Psoas muscle (tissue), 8 donors: ENCODE data around the gene IQSEC3. TPM values are rescaled to one million over a fixed set of nuclear protein-coding genes. Genes with fewer than 3 reads are reported as not detected.
A peak's percentile ranks its signal among the peaks of the same experiment; 100 is the strongest.

Source experiments
- ATAC-seq, 4 donors: fragments of 200-7000 bp; cut with Tn5 transposase; one replicate each; pipeline ENCODE4 v1.9.1; 2020; ENCODE audit warnings: moderate library complexity in 3 of 4, mild to moderate bottlenecking in 2 of 4
- DNase-seq, 2 donors: peaks; one replicate each; pipeline ENCODE4 v3.0.0-alpha.2; 2020
- H3K27ac ChIP-seq: fragments of 200-600 bp; one replicate; pipeline ENCODE4 v1.8.0; 2022
- H3K27me3 ChIP-seq, 3 donors: fragments of 200-600 bp in 1 of 3; one replicate each; pipeline versions ENCODE4 v1.6.1 to v1.8.0; 2013 to 2022; ENCODE audit warnings: low read length in 2 of 3, mild to moderate bottlenecking in 2 of 3, moderate library complexity in 1 of 3; ENCODE audit not compliant: insufficient read depth in 3 of 3
- H3K36me3 ChIP-seq, 2 donors: fragments of 200-600 bp in 1 of 2; one replicate each; pipeline versions ENCODE4 v1.6.1 to v1.8.0; 2013 to 2022; ENCODE audit warnings: low read depth in 1 of 2, mild to moderate bottlenecking in 1 of 2, moderate library complexity in 1 of 2; ENCODE audit not compliant: insufficient read depth in 1 of 2
- H3K4me1 ChIP-seq: fragments of 200-600 bp; one replicate; pipeline ENCODE4 v1.8.0; 2022
- H3K4me3 ChIP-seq: fragments of 200-600 bp; one replicate; pipeline ENCODE4 v1.8.0; 2022; ENCODE audit warnings: mild to moderate bottlenecking
- H3K9me3 ChIP-seq: fragments of 200-600 bp; one replicate; pipeline ENCODE4 v1.8.0; 2022
- WGBS, 3 donors: extraction: QIAGEN DNeasy Blood & Tissue Kit; methylation state at CpG; one replicate each; pipeline versions ENCODE4 v1.1.6 to v1.1.7; 2013; 5-methylcytosine and 5-hydroxymethylcytosine counted together
- intact Hi-C, 2 donors: fragments of 100-400 bp; cut with DNase I; formaldehyde crosslinking; loops; one replicate each; pipeline versions ENCODE4 v1.11.0 to v1.14.2; 2022
- polyA plus RNA-seq, 3 donors: library from polyadenylated mRNA; stranded (reverse); fragments of 200-250 nt; gene quantifications; one replicate each; pipeline ENCODE4 v1.2.3, GENCODE V29; 2013
- total RNA-seq, 4 donors: library from RNA; stranded (reverse); fragmentation: NEBNext Ultra II Directional in 2 of 4; extraction: Animal tissue kit (Norgen Biotek cat#: 25700) in 2 of 4; gene quantifications; one replicate each; pipeline versions ENCODE4 v1.2.1 to v1.2.4, GENCODE V29; 2021 to 2023
- TF ChIP-seq, protein P1 (sequence below): fragments of 200-600 bp; IDR thresholded peaks from one replicate; pipeline ENCODE4 v1.8.0; 2022; ENCODE audit warnings: antibody characterized with exemption
- donor health status: healthy with polysubstance abuse.
- donor health status: DM: no; HTN: no; CAD: no; lungs with moderate emphysema.
- donor health status: Bipolar disorder and iron deficiency.
- donor health status: healthy.
- donor health status: DM: yes; HTN: yes; CAD: no.
- donor health status: DM: no; HTN: no; CAD: no.
- donor health status: DM: no; HTN: no; CAD: no.
- donor health status: DM: yes; HTN: yes; CAD: no.

The IQSEC3 gene
- total and polyA plus RNA-seq, 7 donors, result 0.23 to 1.8 (median 0.58) TPM

DNA sequence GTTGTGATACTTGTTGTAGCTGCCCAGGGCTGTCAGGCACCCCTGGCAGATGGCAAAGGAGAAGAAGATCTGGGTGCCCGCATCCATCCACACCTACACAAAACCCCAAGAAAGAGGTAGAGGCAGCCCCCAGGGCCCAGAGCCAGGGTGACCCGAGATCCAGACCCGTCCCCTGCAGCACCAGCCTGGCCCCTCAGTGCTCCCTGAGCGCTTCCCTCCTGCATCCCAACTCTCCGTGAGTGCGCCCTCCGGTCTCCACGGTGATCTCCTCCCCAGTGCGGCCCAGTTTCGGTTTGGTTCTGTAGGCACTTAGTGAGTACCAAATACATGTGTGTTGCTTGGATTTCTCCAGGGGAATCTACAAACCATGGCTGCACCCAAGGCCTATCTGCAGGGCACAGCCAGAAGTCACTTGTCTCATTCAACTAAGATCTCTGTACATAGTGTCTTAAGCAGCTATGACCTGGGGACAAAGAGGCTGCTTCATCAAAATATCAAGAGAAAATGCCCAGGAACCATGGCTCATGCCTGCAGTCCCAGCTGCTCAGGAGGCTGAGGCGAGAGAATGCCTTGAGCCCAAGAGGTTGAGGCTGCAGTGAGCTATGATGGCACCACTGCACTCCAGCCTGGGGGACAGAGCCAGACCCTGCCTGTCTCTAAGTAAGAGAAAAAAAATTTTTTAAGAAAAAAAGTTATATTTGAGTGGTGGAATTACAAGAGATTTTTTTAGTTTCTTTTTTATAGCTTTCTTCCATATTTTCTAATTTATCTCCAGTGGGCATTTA is 131.5 kb downstream of the IQSEC3 start:
- Histone ChIP-seq H3K36me3 (no peaks in the 10 kb centered on the region), H3K9me3 (no peaks in the 10 kb centered on the region), H3K4me3 (no peak overlapping the region), H3K27ac (no peak overlapping the region), H3K27me3 (no peaks in the 10 kb centered on the region), H3K4me1 (peaks cover 9% of the 10 kb centered on the region)
- DNase-seq (peak in 1 of 2 donors; percentile 39), ATAC-seq (no peak)
- TF ChIP-seq, protein P1, sequence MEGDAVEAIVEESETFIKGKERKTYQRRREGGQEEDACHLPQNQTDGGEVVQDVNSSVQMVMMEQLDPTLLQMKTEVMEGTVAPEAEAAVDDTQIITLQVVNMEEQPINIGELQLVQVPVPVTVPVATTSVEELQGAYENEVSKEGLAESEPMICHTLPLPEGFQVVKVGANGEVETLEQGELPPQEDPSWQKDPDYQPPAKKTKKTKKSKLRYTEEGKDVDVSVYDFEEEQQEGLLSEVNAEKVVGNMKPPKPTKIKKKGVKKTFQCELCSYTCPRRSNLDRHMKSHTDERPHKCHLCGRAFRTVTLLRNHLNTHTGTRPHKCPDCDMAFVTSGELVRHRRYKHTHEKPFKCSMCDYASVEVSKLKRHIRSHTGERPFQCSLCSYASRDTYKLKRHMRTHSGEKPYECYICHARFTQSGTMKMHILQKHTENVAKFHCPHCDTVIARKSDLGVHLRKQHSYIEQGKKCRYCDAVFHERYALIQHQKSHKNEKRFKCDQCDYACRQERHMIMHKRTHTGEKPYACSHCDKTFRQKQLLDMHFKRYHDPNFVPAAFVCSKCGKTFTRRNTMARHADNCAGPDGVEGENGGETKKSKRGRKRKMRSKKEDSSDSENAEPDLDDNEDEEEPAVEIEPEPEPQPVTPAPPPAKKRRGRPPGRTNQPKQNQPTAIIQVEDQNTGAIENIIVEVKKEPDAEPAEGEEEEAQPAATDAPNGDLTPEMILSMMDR, result no peak
- WGBS, 3 donors, result 93 to 94% (median 93%) methylated on average over 8 to 11 of the region's 11 CpGs
- intact Hi-C loops, result no loop called here

DNA sequence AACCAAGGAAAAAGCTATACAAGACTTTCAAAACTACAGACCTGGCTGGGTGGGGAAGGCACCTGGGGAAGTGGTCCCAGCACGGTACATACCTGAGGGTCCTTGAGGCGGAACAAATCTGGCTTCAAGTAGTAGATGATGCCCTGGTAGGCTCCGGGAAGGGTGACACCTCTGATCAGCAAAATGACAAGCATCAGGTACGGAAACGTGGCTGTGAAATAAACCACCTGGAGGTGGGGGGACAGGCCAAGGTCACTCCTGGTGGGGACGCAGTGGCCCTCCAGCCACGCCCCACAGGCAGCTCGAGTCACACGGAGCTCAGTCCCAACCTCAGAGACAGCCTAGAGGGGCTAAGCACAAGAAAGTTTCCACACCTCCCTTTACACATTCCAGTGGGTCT is 132.1 kb downstream of the IQSEC3 start:
- TF ChIP-seq, protein P1, result no peak
- Histone ChIP-seq H3K4me1 (peaks cover 12% of the 10 kb centered on the region), H3K4me3 (no peak overlapping the region), H3K27ac (no peak overlapping the region), H3K27me3 (no peaks in the 10 kb centered on the region), H3K36me3 (no peaks in the 10 kb centered on the region), H3K9me3 (no peaks in the 10 kb centered on the region)
- intact Hi-C loops, result no loop called here
- ATAC-seq (no peak), DNase-seq (peak in 1 of 2 donors; percentile 26)
- 65 to 70% (median 67%) methylated on average over 9 of the region's 9 CpGs for WGBS, 3 donors

- Histone ChIP-seq H3K4me3 (no peak overlapping the region), H3K27ac (peak overlapping the region; percentile 81), H3K36me3 (no peaks in the 10 kb centered on the region), H3K27me3 (peaks cover 0 to 2% (median 0%) of the 10 kb centered on the region in 3 donors), H3K9me3 (no peaks in the 10 kb centered on the region), H3K4me1 (peaks cover 17% of the 10 kb centered on the region)
- no peak for DNase-seq
- WGBS, 3 donors, result 77 to 82% (median 82%) methylated on average over 8 of the region's 8 CpGs
- no peak for ATAC-seq
- intact Hi-C loops, result no loop called here
- TF ChIP-seq, protein P1, result no peak
Measured at GRCh38 chr12:201361-201760, 134.8 kb downstream of the IQSEC3 start.

- Histone ChIP-seq H3K27ac (peak overlapping the region; percentile 81), H3K36me3 (no peaks in the 10 kb centered on the region), H3K4me1 (peaks cover 17% of the 10 kb centered on the region), H3K27me3 (peaks cover 0 to 2% (median 0%) of the 10 kb centered on the region in 3 donors), H3K9me3 (no peaks in the 10 kb centered on the region), H3K4me3 (peak overlapping the region; percentile 11)
- DNase-seq (peak in 1 of 2 donors; percentile 69), ATAC-seq (peak; percentile 79 to 94 (median 91))
- TF ChIP-seq, protein P1, result no peak
- WGBS, 3 donors, result 18 to 26% (median 23%) methylated on average over 15 of the region's 15 CpGs
- intact Hi-C loops, result no loop called here
Measured at GRCh38 chr12:202081-202731, 135.6 kb downstream of the IQSEC3 start.
